HepG2 (cell line): ENCODE data around the gene BAIAP3. TPM values are rescaled to one million over a fixed set of nuclear protein-coding genes. Genes with fewer than 3 reads are reported as not detected.

Experiments used
- ATAC-seq: fragments of 200-7000 bp; cut with Tn5 transposase; 3 replicates; pipeline ENCODE4 v1.9.1; 2020; ENCODE audit warnings: mild to moderate bottlenecking, moderate library complexity
- BruUV-seq: library from RNA; stranded (reverse); fragments of 400-500 nt; replicated peaks from 2 replicates; lab custom pipeline; 2021; lab: Mats Ljungman, UMichigan
- CTCF ChIA-PET: fragments of 300-600 bp; formaldehyde crosslinking; extraction: SDS; loops from one replicate; lab custom pipeline; 2021; ENCODE audit warnings: low total read pairs, inconsistent platforms, low intra/inter-chr PET ratio; lab: Yijun Ruan, JAX
- POLR2A ChIA-PET: fragments of 350-600 bp; sonication (Branson Sonifier 250); formaldehyde crosslinking; loops from one replicate; lab custom pipeline; 2020; ENCODE audit warnings: antibody characterized with exemption, inconsistent platforms; lab: Yijun Ruan, JAX
- DNase-seq: peaks from one replicate; pipeline ENCODE4 v3.0.0-alpha.2; 2015; ENCODE audit warnings: low spot score
- FAIRE-seq: peaks from 3 replicates; lab custom pipeline; 2011; peaks lifted over from hg19 to GRCh38; lab: Jason Lieb, UNC
- H2AFZ ChIP-seq: one replicate; pipeline ENCODE4 v1.6.1; 2011; ENCODE audit warnings: low read length, inconsistent platforms
- H3K27ac ChIP-seq: fragments of 300-600 bp; 3 replicates; pipeline ENCODE4 v1.8.0; 2011; ENCODE audit warnings: mixed run types, mild to moderate bottlenecking, mixed read lengths, low read length, inconsistent platforms; ENCODE audit not compliant: insufficient read depth; ENCODE audit errors: extremely low read length
- H3K27me3 ChIP-seq, 2 experiments: fragments of 200-600 bp in 1 of 2; 2 replicates in 1 of 2; 3 replicates in 1 of 2; pipeline versions ENCODE4 v1.6.0 to v1.8.0; 2011; ENCODE audit warnings: low read length in 2 of 2, mild to moderate bottlenecking in 2 of 2, moderate library complexity in 2 of 2, inconsistent platforms in 1 of 2; ENCODE audit not compliant: insufficient read depth in 2 of 2, control insufficient read depth in 1 of 2
- H3K36me3 ChIP-seq, 2 experiments: fragments of 200-600 bp in 1 of 2; replicated peaks in 1 of 2; 2 replicates in 1 of 2; 3 replicates in 1 of 2; pipeline versions ENCODE4 v1.5.1 to v1.8.0; 2011; ENCODE audit warnings: low read length in 2 of 2, inconsistent platforms in 1 of 2; ENCODE audit not compliant: insufficient read depth in 2 of 2, control insufficient read depth in 1 of 2
- H3K4me1 ChIP-seq: 2 replicates; pipeline ENCODE4 v1.5.1; 2012; ENCODE audit warnings: low read length, inconsistent platforms; ENCODE audit not compliant: insufficient read depth
- H3K4me2 ChIP-seq: 2 replicates; pipeline ENCODE4 v1.6.0; 2011; ENCODE audit warnings: low read depth, low read length, inconsistent platforms
- H3K4me3 ChIP-seq, 3 experiments: fragments of 200-600 bp in 1 of 3; sonication (generic), shearing (Covaris generic) in 1 of 3; replicated peaks in 1 of 3; 2 replicates each; pipeline ENCODE4 v1.5.1; 2011 to 2016; ENCODE audit warnings: low read length in 3 of 3, inconsistent platforms in 2 of 3, low read depth in 2 of 3, mild to moderate bottlenecking in 2 of 3, control low read depth in 1 of 3, mixed read lengths in 1 of 3; ENCODE audit not compliant: insufficient read depth in 1 of 3
- H3K79me2 ChIP-seq: one replicate; pipeline ENCODE4 v1.6.1; 2011; ENCODE audit warnings: low read length, inconsistent platforms; ENCODE audit not compliant: insufficient read depth
- H3K9ac ChIP-seq: 2 replicates; pipeline ENCODE4 v1.6.0; 2011; ENCODE audit warnings: mild to moderate bottlenecking, low read depth, low read length, inconsistent platforms; ENCODE audit not compliant: insufficient read depth
- H3K9me3 ChIP-seq: 2 replicates; pipeline ENCODE4 v1.5.1; 2012; ENCODE audit warnings: mild to moderate bottlenecking, low read length
- H4K20me1 ChIP-seq: 2 replicates; pipeline ENCODE4 v1.6.0; 2011; ENCODE audit warnings: inconsistent platforms, mild to moderate bottlenecking, low read length, moderate library complexity; ENCODE audit not compliant: insufficient read depth
- AKAP8 ChIP-seq: sonication (generic); formaldehyde crosslinking; IDR thresholded peaks from 2 replicates; pipeline ENCODE4 v1.5.1; 2020; ENCODE audit warnings: mild to moderate bottlenecking, missing genetic modification reagents
- FOXA3 ChIP-seq: IDR thresholded peaks from 2 replicates; pipeline ENCODE4 v1.6.1; 2016; ENCODE audit warnings: missing genetic modification reagents, missing compliant biosample characterization
- GTF2F1 ChIP-seq: fragments of 150-350 bp; IDR thresholded peaks from 2 replicates; pipeline ENCODE4 v1.6.1; 2014; ENCODE audit warnings: low read length
- IKZF1 ChIP-seq: fragments of 450-650 bp; IDR thresholded peaks from 2 replicates; pipeline ENCODE4 v1.7.1; 2016
- KLF6 ChIP-seq: IDR thresholded peaks from 2 replicates; pipeline ENCODE4 v1.8.0; 2016; ENCODE audit warnings: missing biosample characterization, missing genetic modification reagents
- MEIS2 ChIP-seq: sonication (generic); formaldehyde crosslinking; IDR thresholded peaks from 2 replicates; pipeline ENCODE4 v1.9.0; 2021; ENCODE audit warnings: mild to moderate bottlenecking, missing genetic modification reagents
- MIER3 ChIP-seq: IDR thresholded peaks from 2 replicates; pipeline ENCODE4 v1.6.1; 2016; ENCODE audit warnings: missing compliant biosample characterization, borderline replicate concordance
- NR1H2 ChIP-seq: sonication (generic); formaldehyde crosslinking; IDR thresholded peaks from 2 replicates; pipeline ENCODE4 v1.8.1; 2022; ENCODE audit warnings: low read depth, missing genetic modification reagents, borderline replicate concordance
- PPARG ChIP-seq: conservative IDR thresholded peaks from 2 replicates; pipeline ENCODE4 v1.6.1; 2016; ENCODE audit warnings: missing biosample characterization, missing genetic modification reagents
- RNF2 ChIP-seq: fragments of 450-650 bp; conservative IDR thresholded peaks from 2 replicates; pipeline ENCODE4 v1.6.1; 2016; ENCODE audit warnings: low read depth
- TEAD3 ChIP-seq: optimal IDR thresholded peaks from 2 replicates; pipeline ENCODE3; 2016; ENCODE audit warnings: borderline replicate concordance
- ZFP36 ChIP-seq: fragments of 150-350 bp; IDR thresholded peaks from 2 replicates; pipeline ENCODE4 v1.6.1; 2018; ENCODE audit warnings: borderline replicate concordance, low read length, low read depth; ENCODE audit not compliant: partially characterized antibody
- ZKSCAN5 ChIP-seq: sonication (generic); formaldehyde crosslinking; IDR thresholded peaks from 2 replicates; pipeline ENCODE4 v1.5.1; 2020; ENCODE audit warnings: mild to moderate bottlenecking, missing genetic modification reagents
- ZNF446 ChIP-seq: sonication (generic); formaldehyde crosslinking; IDR thresholded peaks from 2 replicates; pipeline ENCODE4 v1.5.0; 2020; ENCODE audit warnings: mild to moderate bottlenecking, missing genetic modification reagents
- ZSCAN21 ChIP-seq: sonication (generic); formaldehyde crosslinking; IDR thresholded peaks from 2 replicates; pipeline ENCODE4 v1.8.0; 2022; ENCODE audit warnings: mild to moderate bottlenecking, missing genetic modification reagents, moderate library complexity, borderline replicate concordance
- WGBS: methylation state at CpG from one replicate; pipeline ENCODE4 v1.1.6; 2017; ENCODE audit warnings: low lambda C conversion rate; 5-methylcytosine and 5-hydroxymethylcytosine counted together
- in situ Hi-C: cut with HindIII; loops from 2 replicates; pipeline ENCODE4 v1.10.0; 2017; ENCODE audit warnings: low pct_unique_long_range_greater_than_20kb; ENCODE audit not compliant: extremely low pct_ligation_motif_present
- intact Hi-C: fragments of 100-400 bp; cut with micrococcal nuclease; formaldehyde crosslinking; loops from one replicate; pipeline ENCODE4 v1.10.0; 2022; ENCODE audit not compliant: unreplicated experiment
- polyA plus RNA-seq, 8 experiments: library from polyadenylated mRNA; depleted of rRNA in 3 of 8; stranded (reverse) in 7 of 8; unstranded in 1 of 8; fragments of >200 nt; fragmentation: Illumina TruSeq in 4 of 8; extraction: Trizol in 4 of 8; gene quantifications; 2 replicates each; pipeline versions ENCODE4 v1.2.1 to v1.2.3, GENCODE V29; 2011 to 2016; ENCODE audit warnings: low read depth in 4 of 8, missing spikeins in 1 of 8, mixed read lengths in 1 of 8; ENCODE audit not compliant: insufficient read depth in 1 of 8
- total RNA-seq, 5 experiments: library from RNA; depleted of rRNA; stranded (reverse); fragments of >200 nt; fragmentation: Illumina TruSeq; extraction: Trizol; gene quantifications; 2 replicates each; pipeline ENCODE4 v1.2.3, GENCODE V29; 2016; ENCODE audit warnings: low read depth in 1 of 5
- TF ChIP-seq, protein P1 (sequence below): sonication (generic); formaldehyde crosslinking; IDR thresholded peaks from 2 replicates; pipeline ENCODE4 v1.8.0; 2022; ENCODE audit warnings: mild to moderate bottlenecking, missing genetic modification reagents, moderate library complexity
- TF ChIP-seq, protein P2 (sequence below): sonication (generic); formaldehyde crosslinking; IDR thresholded peaks from 2 replicates; pipeline ENCODE4 v1.5.0; 2020; ENCODE audit warnings: mild to moderate bottlenecking, missing genetic modification reagents, borderline replicate concordance
- TF ChIP-seq, protein P3 (sequence below): sonication (generic); formaldehyde crosslinking; IDR thresholded peaks from 2 replicates; pipeline ENCODE4 v1.8.1; 2023; ENCODE audit warnings: mild to moderate bottlenecking, missing genetic modification reagents, borderline replicate concordance

Gene BAIAP3
- total and polyA plus RNA-seq, 2 of the 13 experiments (the other 11 are each of a cell fraction or from before 2014, with no cell fraction given) = 3.2 to 5.7 TPM

DNA sequence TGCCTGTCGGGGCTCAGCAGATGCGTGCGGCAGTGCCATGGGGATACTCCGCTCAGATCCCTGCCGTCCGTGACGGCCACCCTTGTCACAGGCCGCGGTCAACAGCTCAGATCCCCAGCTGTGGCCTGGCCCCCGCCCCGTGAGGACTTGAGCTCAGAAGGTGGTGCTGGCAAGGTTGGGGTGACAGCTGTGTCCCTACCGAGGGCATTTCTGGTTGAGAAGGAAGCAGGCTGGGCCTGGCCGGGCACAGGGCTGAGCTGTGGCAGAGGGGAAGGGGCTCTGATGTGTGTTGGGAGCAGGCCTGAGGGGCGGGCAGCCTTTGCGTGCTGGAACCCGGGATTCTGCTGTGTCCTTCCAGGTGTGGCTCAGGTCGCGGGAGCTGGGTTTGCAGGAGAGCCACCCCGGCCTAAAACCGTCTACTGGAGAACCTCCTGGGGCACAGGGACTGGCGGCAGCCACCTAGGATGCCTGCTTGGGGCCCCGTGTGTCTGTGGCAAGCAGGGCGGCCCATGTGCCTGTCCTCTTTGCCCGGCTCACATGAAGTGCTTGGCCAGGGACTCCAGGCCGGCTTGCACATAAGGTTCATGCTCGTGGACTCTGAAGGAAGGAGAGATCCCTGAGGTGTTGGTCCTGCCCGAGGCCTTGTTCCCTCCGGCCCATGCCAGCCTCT is 18.9 kb upstream of the BAIAP3 start:
- DNase-seq (no peak), ATAC-seq (no peak), FAIRE-seq (no peak)
- WGBS = 97% methylated on average over 15 of the region's 28 CpGs
- peaks cover 52% of the 10 kb centered on the region for H4K20me1 ChIP-seq
- intact Hi-C loops = no loop called here
- no TSS peak for BruUV-seq
- no peak overlapping the region for H3K27ac ChIP-seq
- POLR2A ChIA-PET = no interaction called here
- in situ Hi-C loops = no loop called here
- CTCF ChIA-PET = no interaction called here
- H3K4me3 ChIP-seq = no peak overlapping the region
- H3K4me1 ChIP-seq = peaks cover 20% of the 10 kb centered on the region
- peaks cover 63% of the 10 kb centered on the region for H3K79me2 ChIP-seq
- no peak overlapping the region for H2AFZ ChIP-seq
- H3K4me2 ChIP-seq = no peak overlapping the region
- H3K36me3 ChIP-seq = peaks cover 42 to 74% of the 10 kb centered on the region in 2 experiments; a peak in 4 of 5 replicates
- H3K9me3 ChIP-seq = no peaks in the 10 kb centered on the region
- H3K27me3 ChIP-seq = no peaks in the 10 kb centered on the region; a peak in 2 of 5 replicates
- TF ChIP-seq ZKSCAN5 (no peak), RNF2 (no peak), AKAP8 (no peak), TEAD3 (CRISPR knock-in tag) (no peak), ZNF446 (CRISPR knock-in tag) (no peak), MEIS2 (CRISPR knock-in tag) (no peak), MIER3 (CRISPR knock-in tag) (no peak), GTF2F1 (no peak), IKZF1 (no peak), KLF6 (CRISPR knock-in tag) (no peak), ZSCAN21 (CRISPR knock-in tag) (no peak), PPARG (CRISPR knock-in tag) (no peak), NR1H2 (CRISPR knock-in tag) (no peak), FOXA3 (CRISPR knock-in tag) (no peak), ZFP36 (no peak)
- TF ChIP-seq, protein P1, sequence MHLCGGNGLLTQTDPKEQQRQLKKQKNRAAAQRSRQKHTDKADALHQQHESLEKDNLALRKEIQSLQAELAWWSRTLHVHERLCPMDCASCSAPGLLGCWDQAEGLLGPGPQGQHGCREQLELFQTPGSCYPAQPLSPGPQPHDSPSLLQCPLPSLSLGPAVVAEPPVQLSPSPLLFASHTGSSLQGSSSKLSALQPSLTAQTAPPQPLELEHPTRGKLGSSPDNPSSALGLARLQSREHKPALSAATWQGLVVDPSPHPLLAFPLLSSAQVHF = no peak
- TF ChIP-seq, protein P2, sequence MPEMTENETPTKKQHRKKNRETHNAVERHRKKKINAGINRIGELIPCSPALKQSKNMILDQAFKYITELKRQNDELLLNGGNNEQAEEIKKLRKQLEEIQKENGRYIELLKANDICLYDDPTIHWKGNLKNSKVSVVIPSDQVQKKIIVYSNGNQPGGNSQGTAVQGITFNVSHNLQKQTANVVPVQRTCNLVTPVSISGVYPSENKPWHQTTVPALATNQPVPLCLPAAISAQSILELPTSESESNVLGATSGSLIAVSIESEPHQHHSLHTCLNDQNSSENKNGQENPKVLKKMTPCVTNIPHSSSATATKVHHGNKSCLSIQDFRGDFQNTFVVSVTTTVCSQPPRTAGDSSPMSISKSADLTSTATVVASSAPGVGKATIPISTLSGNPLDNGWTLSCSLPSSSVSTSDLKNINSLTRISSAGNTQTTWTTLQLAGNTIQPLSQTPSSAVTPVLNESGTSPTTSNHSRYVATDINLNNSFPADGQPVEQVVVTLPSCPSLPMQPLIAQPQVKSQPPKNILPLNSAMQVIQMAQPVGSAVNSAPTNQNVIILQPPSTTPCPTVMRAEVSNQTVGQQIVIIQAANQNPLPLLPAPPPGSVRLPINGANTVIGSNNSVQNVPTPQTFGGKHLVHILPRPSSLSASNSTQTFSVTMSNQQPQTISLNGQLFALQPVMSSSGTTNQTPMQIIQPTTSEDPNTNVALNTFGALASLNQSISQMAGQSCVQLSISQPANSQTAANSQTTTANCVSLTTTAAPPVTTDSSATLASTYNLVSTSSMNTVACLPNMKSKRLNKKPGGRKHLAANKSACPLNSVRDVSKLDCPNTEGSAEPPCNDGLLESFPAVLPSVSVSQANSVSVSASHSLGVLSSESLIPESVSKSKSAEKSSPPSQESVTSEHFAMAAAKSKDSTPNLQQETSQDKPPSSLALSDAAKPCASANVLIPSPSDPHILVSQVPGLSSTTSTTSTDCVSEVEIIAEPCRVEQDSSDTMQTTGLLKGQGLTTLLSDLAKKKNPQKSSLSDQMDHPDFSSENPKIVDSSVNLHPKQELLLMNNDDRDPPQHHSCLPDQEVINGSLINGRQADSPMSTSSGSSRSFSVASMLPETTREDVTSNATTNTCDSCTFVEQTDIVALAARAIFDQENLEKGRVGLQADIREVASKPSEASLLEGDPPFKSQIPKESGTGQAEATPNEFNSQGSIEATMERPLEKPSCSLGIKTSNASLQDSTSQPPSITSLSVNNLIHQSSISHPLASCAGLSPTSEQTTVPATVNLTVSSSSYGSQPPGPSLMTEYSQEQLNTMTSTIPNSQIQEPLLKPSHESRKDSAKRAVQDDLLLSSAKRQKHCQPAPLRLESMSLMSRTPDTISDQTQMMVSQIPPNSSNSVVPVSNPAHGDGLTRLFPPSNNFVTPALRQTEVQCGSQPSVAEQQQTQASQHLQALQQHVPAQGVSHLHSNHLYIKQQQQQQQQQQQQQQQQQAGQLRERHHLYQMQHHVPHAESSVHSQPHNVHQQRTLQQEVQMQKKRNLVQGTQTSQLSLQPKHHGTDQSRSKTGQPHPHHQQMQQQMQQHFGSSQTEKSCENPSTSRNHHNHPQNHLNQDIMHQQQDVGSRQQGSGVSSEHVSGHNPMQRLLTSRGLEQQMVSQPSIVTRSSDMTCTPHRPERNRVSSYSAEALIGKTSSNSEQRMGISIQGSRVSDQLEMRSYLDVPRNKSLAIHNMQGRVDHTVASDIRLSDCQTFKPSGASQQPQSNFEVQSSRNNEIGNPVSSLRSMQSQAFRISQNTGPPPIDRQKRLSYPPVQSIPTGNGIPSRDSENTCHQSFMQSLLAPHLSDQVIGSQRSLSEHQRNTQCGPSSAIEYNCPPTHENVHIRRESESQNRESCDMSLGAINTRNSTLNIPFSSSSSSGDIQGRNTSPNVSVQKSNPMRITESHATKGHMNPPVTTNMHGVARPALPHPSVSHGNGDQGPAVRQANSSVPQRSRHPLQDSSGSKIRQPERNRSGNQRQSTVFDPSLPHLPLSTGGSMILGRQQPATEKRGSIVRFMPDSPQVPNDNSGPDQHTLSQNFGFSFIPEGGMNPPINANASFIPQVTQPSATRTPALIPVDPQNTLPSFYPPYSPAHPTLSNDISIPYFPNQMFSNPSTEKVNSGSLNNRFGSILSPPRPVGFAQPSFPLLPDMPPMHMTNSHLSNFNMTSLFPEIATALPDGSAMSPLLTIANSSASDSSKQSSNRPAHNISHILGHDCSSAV (CRISPR knock-in tag) = no peak
- TF ChIP-seq, protein P3, sequence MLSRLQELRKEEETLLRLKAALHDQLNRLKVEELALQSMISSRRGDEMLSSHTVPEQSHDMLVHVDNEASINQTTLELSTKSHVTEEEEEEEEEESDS = no peak
- H3K9ac ChIP-seq = no peak overlapping the region
